ENCODE results near the gene LELP1.
A peak's percentile ranks its signal among the peaks of the same experiment; 100 is the strongest.
"Not testable (repeated sequence)": the region's sequence is repeated elsewhere in the genome, so short reads cannot be mapped to it uniquely, and the experiment has no call there.

LELP1 gene

GRCh38 chr1:153203130-153203529 lies at the start of gene LELP1:
Gene LELP1 (plus strand): TSS chr1:153203430. CDS start chr1:153204708, 1,278 bp downstream.
- DNase-seq, result peak; percentile 2

GRCh38 chr1:153155541-153155940 lies 47.7 kb upstream of the LELP1 start:
- no peak for DNase-seq

GRCh38 chr1:153168686-153169085 lies 34.5 kb upstream of the LELP1 start:
- no peak for DNase-seq

- DNase-seq, result no peak
Observed at GRCh38 chr1:153174624-153175023, 28.6 kb upstream of the LELP1 start.

- no peak for DNase-seq
Observed at GRCh38 chr1:153178922-153179321, 24.3 kb upstream of the LELP1 start.

- DNase-seq, result no peak
Observed at GRCh38 chr1:153180556-153180955, 22.7 kb upstream of the LELP1 start.

- DNase-seq, result not testable (repeated sequence)
Observed at GRCh38 chr1:153188301-153188700, 14.9 kb upstream of the LELP1 start.

GRCh38 chr1:153190373-153190772 lies 12.9 kb upstream of the LELP1 start:
- no peak for DNase-seq

GRCh38 chr1:153192697-153193096 lies 10.5 kb upstream of the LELP1 start:
- DNase-seq, result no peak

- DNase-seq, result no peak
Observed at GRCh38 chr1:153194331-153195050, 8.7 kb upstream of the LELP1 start.

GRCh38 chr1:153195216-153195615 lies 8.0 kb upstream of the LELP1 start:
- no peak for DNase-seq

GRCh38 chr1:153202006-153202405 lies 1.2 kb upstream of the LELP1 start:
- DNase-seq, result no peak

GRCh38 chr1:153206631-153207030 lies 3.4 kb downstream of the LELP1 start:
- no peak for DNase-seq

- DNase-seq, result no peak
Observed at GRCh38 chr1:153210206-153210605, 7.0 kb downstream of the LELP1 start.

GRCh38 chr1:153212201-153212600 lies 9.0 kb downstream of the LELP1 start:
- DNase-seq, result no peak

GRCh38 chr1:153213519-153213918 lies 10.3 kb downstream of the LELP1 start:
- DNase-seq, result no peak

GRCh38 chr1:153217212-153217611 lies 14.0 kb downstream of the LELP1 start, which contains the start of gene PRR9:
Gene PRR9 (plus strand): TSS chr1:153217584. CDS start chr1:153218145, 561 bp downstream.
- DNase-seq, result no peak

GRCh38 chr1:153217744-153218416 lies 14.7 kb downstream of the LELP1 start:
- no peak for DNase-seq

GRCh38 chr1:153220606-153221303 lies 17.5 kb downstream of the LELP1 start:
- DNase-seq, result no peak

GRCh38 chr1:153223040-153223891 lies 20.0 kb downstream of the LELP1 start:
- DNase-seq, result peak; percentile 60

- DNase-seq, result no peak
Observed at GRCh38 chr1:153227810-153228209, 24.6 kb downstream of the LELP1 start.

- DNase-seq, result peak; percentile 60
Observed at GRCh38 chr1:153228491-153228890, 25.3 kb downstream of the LELP1 start.
